GM12872 (cell line): ENCODE data around the gene GHRHR.

ENCODE experiments used
- CTCF ChIP-seq: IDR thresholded peaks from 3 replicates; pipeline ENCODE4 v1.5.1; 2011; ENCODE audit warnings: low read depth, mild to moderate bottlenecking, low read length, moderate library complexity; ENCODE audit not compliant: insufficient read depth

The GHRHR gene

GRCh38 chr7:30963842-30964241 is at the start of gene GHRHR:
Gene GHRHR, plus strand, starts transcription at chr7:30963953. Its CDS starts 116 bp downstream, at chr7:30964069.
- TF ChIP-seq CTCF, result no peak

- TF ChIP-seq CTCF, result no peak
Measured at GRCh38 chr7:30914596-30914995, 49.2 kb upstream of the GHRHR start.

GRCh38 chr7:30915005-30915601 is 48.6 kb upstream of the GHRHR start:
- TF ChIP-seq CTCF, result no peak

GRCh38 chr7:30915751-30916150 is 48.0 kb upstream of the GHRHR start:
- TF ChIP-seq CTCF, result no peak

GRCh38 chr7:30916255-30916654 is 47.5 kb upstream of the GHRHR start:
- no peak for TF ChIP-seq CTCF

GRCh38 chr7:30916767-30917166 is 47.0 kb upstream of the GHRHR start:
- TF ChIP-seq CTCF, result no peak

GRCh38 chr7:30917216-30917893 is 46.4 kb upstream of the GHRHR start:
- no peak for TF ChIP-seq CTCF
